K562 (cell line): ENCODE data around the gene DAPK1. TPM values are rescaled to one million over a fixed set of nuclear protein-coding genes. Genes with fewer than 3 reads are reported as not detected.
A peak's percentile ranks its signal among the peaks of the same experiment; 100 is the strongest.

ENCODE experiments used
- CBX1 ChIP-seq: sonication (generic); IDR thresholded peaks from 2 replicates; pipeline ENCODE4 v1.6.1; 2016; ENCODE audit warnings: antibody characterized with exemption, low read depth, mild to moderate bottlenecking
- CSDE1 ChIP-seq, 2 experiments: fragments of 450-650 bp; IDR thresholded peaks; 2 replicates each; pipeline ENCODE4 v1.6.1; 2016; ENCODE audit warnings: mild to moderate bottlenecking in 1 of 2
- ELK3 ChIP-seq: fragments of 450-650 bp; formaldehyde crosslinking; IDR thresholded peaks from 2 replicates; pipeline ENCODE4 v1.4.0; 2020; ENCODE audit warnings: mild to moderate bottlenecking
- FOXM1 ChIP-seq, 2 experiments: fragments of 450-650 bp in 1 of 2; sonication (generic) in 1 of 2; formaldehyde crosslinking in 1 of 2; IDR thresholded peaks; 2 replicates each; pipeline versions ENCODE4 v1.6.1 to v1.9.0; 2017 to 2022; ENCODE audit warnings: low read depth in 2 of 2, mild to moderate bottlenecking in 2 of 2, missing genetic modification reagents in 1 of 2, moderate library complexity in 1 of 2
- HDAC8 ChIP-seq: fragments of 450-650 bp; IDR thresholded peaks from 2 replicates; pipeline ENCODE4 v1.6.1; 2016; ENCODE audit warnings: mild to moderate bottlenecking, missing genetic modification characterization, moderate library complexity, missing compliant biosample characterization
- KAT8 ChIP-seq: fragments of 450-650 bp; IDR thresholded peaks from 2 replicates; pipeline ENCODE4 v1.6.1; 2016; ENCODE audit warnings: low read depth, mild to moderate bottlenecking
- KDM1A ChIP-seq, 2 experiments: fragments of 450-650 bp; IDR thresholded peaks; 2 replicates each; pipeline ENCODE4 v1.6.1; 2016; ENCODE audit warnings: mild to moderate bottlenecking in 2 of 2
- MXI1 ChIP-seq: IDR thresholded peaks from 2 replicates; pipeline ENCODE4 v1.6.1; 2011; ENCODE audit warnings: low read depth, mild to moderate bottlenecking, improper control_type of control experiment, low read length
- NFE2 ChIP-seq: IDR thresholded peaks from 2 replicates; pipeline ENCODE4 v1.6.1; 2014; ENCODE audit warnings: antibody characterized with exemption, low read depth
- NR2C2 ChIP-seq, 2 experiments: fragments of 200-800 bp in 1 of 2; sonication (Bioruptor generic) in 1 of 2; sonication (generic) in 1 of 2; formaldehyde crosslinking in 1 of 2; IDR thresholded peaks; 2 replicates each; pipeline versions ENCODE4 v1.6.1 to v1.8.0; 2016 to 2022; ENCODE audit warnings: mild to moderate bottlenecking in 1 of 2, missing compliant biosample characterization in 1 of 2, missing genetic modification characterization in 1 of 2, missing genetic modification reagents in 1 of 2
- NUFIP1 ChIP-seq: fragments of 450-650 bp; IDR thresholded peaks from 2 replicates; pipeline ENCODE4 v1.6.1; 2018; ENCODE audit not compliant: partially characterized antibody
- PTTG1 ChIP-seq: fragments of 450-650 bp; IDR thresholded peaks from 2 replicates; pipeline ENCODE4 v1.6.1; 2016; ENCODE audit warnings: low read depth, mild to moderate bottlenecking, missing genetic modification characterization, missing compliant biosample characterization
- RFX5 ChIP-seq: IDR thresholded peaks from 2 replicates; pipeline ENCODE4 v1.6.1; 2011; ENCODE audit warnings: low read depth, mild to moderate bottlenecking, improper control_type of control experiment, low read length
- SAFB2 ChIP-seq: fragments of 200-400 bp; formaldehyde crosslinking; IDR thresholded peaks from 2 replicates; pipeline ENCODE4 v1.6.1; 2018; ENCODE audit warnings: borderline replicate concordance, low read length, low read depth, moderate library complexity; ENCODE audit not compliant: severe bottlenecking
- SIN3A ChIP-seq, 2 experiments: fragments of 150-350 bp in 1 of 2; IDR thresholded peaks; 2 replicates each; pipeline ENCODE4 v1.6.1; 2011 to 2016; ENCODE audit warnings: borderline replicate concordance in 2 of 2, low read depth in 2 of 2, low read length in 2 of 2, mild to moderate bottlenecking in 2 of 2, moderate library complexity in 2 of 2; ENCODE audit not compliant: control insufficient read depth in 1 of 2
- SIRT6 ChIP-seq: IDR thresholded peaks from one replicate; pipeline ENCODE4 v1.6.1; 2012; ENCODE audit warnings: low read depth, mild to moderate bottlenecking, control low read depth, inconsistent platforms, low read length, moderate library complexity
- SREBF2 ChIP-seq: sonication (generic); formaldehyde crosslinking; IDR thresholded peaks from 2 replicates; pipeline ENCODE4 v1.4.0; 2020; ENCODE audit warnings: mild to moderate bottlenecking, missing genetic modification reagents
- STAT5B ChIP-seq: fragments of 250-450 bp; sonication (Bioruptor Pico); IDR thresholded peaks from 2 replicates; pipeline ENCODE4 v1.8.0; 2021; ENCODE audit warnings: mild to moderate bottlenecking, inconsistent platforms
- TAF15 ChIP-seq: fragments of 200-400 bp; formaldehyde crosslinking; IDR thresholded peaks from 2 replicates; pipeline ENCODE4 v1.6.1; 2017; ENCODE audit warnings: mild to moderate bottlenecking, low read depth, low read length, moderate library complexity
- ZFP36 ChIP-seq: fragments of 150-350 bp; IDR thresholded peaks from 2 replicates; pipeline ENCODE4 v1.6.1; 2018; ENCODE audit warnings: low read length, low read depth; ENCODE audit not compliant: partially characterized antibody
- ZKSCAN1 ChIP-seq: fragments of 150-350 bp; IDR thresholded peaks from 2 replicates; pipeline ENCODE4 v1.6.1; 2016; ENCODE audit warnings: low read depth, low read length
- ZNF143 ChIP-seq: sonication (generic); formaldehyde crosslinking; IDR thresholded peaks from 2 replicates; pipeline ENCODE4 v1.9.0; 2022; ENCODE audit warnings: mild to moderate bottlenecking, missing genetic modification reagents
- ZNF609 ChIP-seq: sonication (generic); formaldehyde crosslinking; IDR thresholded peaks from 2 replicates; pipeline ENCODE4 v1.8.1; 2023; ENCODE audit warnings: missing genetic modification reagents, mild to moderate bottlenecking, borderline replicate concordance
- polyA plus RNA-seq, 8 experiments: library from polyadenylated mRNA; depleted of rRNA in 4 of 8; stranded (reverse) in 5 of 8; unstranded in 3 of 8; fragments of >200 nt; fragmentation: Nextera tagmentation in 2 of 8; fragmentation: Illumina TruSeq in 1 of 8; extraction: Ambion mirVana in 2 of 8; extraction: Trizol in 1 of 8; gene quantifications; 2 replicates each; pipeline versions ENCODE4 v1.2.1 to v1.2.3, GENCODE V29; 2011 to 2014; ENCODE audit warnings: inconsistent platforms in 1 of 8, missing spikeins in 1 of 8
- total RNA-seq, 7 experiments: library from RNA; depleted of rRNA in 6 of 7; stranded (reverse); fragments of >200 nt in 6 of 7; fragmentation: Illumina TruSeq in 2 of 7; extraction: Trizol in 2 of 7; gene quantifications; 2 replicates each; pipeline versions ENCODE4 v1.2.1 to v1.2.3, GENCODE V29; 2011 to 2021; ENCODE audit warnings: low replicate concordance in 1 of 7

DAPK1 gene
- total and polyA plus RNA-seq, 9 of the 15 experiments (the other 6 are each of a cell fraction or from before 2014, with no cell fraction given), result 1.7 to 26.4 (median 15.8) TPM

GRCh38 chr9:87674565-87675299 lies 177.1 kb downstream of the DAPK1 start (continued):
- TF ChIP-seq ZFP36 (no peak), ELK3 (CRISPR knock-in tag) (no peak), NFE2 (peak; percentile 34; the same call in 1 of the 2 replicates), RFX5 (no peak), ZNF609 (no peak), NUFIP1 (no peak), CSDE1 (IDR thresholded peaks at IDR 0.05) (no peak), ZNF143 (no peak), SREBF2 (CRISPR knock-in tag) (no peak), FOXM1 (IDR thresholded peaks at IDR 0.05; ENCODE audit: low read depth) (peak; percentile 60; the same call in 1 of the 2 replicates), FOXM1 (CRISPR knock-in tag; IDR thresholded peaks at IDR 0.05; ENCODE audit: low read depth) (no peak), ZKSCAN1 (no peak), NR2C2 (CRISPR knock-in tag; IDR thresholded peaks at IDR 0.05) (no peak), NR2C2 (tag; IDR thresholded peaks at IDR 0.05) (peak; percentile 20; the same call in 1 of the 2 replicates), TAF15 (no peak), CBX1 (no peak), PTTG1 (tag) (0 out of 2 replicates have a peak, but pooled peaks have one; percentile 11), STAT5B (CRISPR knock-in tag) (no peak), HDAC8 (tag) (no peak), SAFB2 (no peak), KDM1A (IDR thresholded peaks at IDR 0.05) (no peak), SIN3A (IDR thresholded peaks at IDR 0.05; ENCODE audit: borderline replicate concordance in 2 of 2, control insufficient read depth in 1 of 2, low read depth in 2 of 2, low read length in 2 of 2) (no peak), SIRT6 (no peak), MXI1 (no peak), KAT8 (no peak)
